Loucy (cell line): ENCODE data around the gene CLEC2A.

ENCODE experiments used
- EZH2phosphoT487 ChIP-seq: fragments of 200-600 bp; IDR thresholded peaks from 2 replicates; pipeline ENCODE4 v1.6.1; 2018; ENCODE audit warnings: antibody characterized with exemption, mild to moderate bottlenecking, moderate library complexity, borderline replicate concordance
- TF ChIP-seq, protein P1 (sequence below): fragments of 200-600 bp; sonication (generic); conservative IDR thresholded peaks from 2 replicates; pipeline ENCODE4 v1.5.1; 2014; ENCODE audit warnings: mild to moderate bottlenecking, antibody characterized with exemption, low read length

DNA sequence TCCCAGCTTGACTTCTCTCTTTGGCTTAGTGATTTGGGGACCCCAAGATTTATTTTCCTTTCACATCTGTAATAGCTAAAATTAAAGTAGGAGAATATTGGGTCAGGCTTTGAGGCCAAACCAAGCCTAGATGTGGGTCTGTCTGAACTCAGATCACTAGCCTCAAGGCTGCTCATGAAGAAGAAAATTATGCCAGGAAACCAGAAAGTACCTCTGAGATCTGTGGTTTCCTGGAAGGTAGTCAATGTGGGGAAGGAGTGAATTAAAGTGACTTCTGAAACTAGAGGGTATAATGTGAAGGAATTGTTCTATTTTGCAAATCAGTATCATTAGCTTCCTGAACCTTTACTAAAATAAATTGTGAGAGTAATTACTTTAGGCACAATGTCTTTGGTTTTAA, 25.7 kb upstream of the CLEC2A start:
- TF ChIP-seq, protein P1, sequence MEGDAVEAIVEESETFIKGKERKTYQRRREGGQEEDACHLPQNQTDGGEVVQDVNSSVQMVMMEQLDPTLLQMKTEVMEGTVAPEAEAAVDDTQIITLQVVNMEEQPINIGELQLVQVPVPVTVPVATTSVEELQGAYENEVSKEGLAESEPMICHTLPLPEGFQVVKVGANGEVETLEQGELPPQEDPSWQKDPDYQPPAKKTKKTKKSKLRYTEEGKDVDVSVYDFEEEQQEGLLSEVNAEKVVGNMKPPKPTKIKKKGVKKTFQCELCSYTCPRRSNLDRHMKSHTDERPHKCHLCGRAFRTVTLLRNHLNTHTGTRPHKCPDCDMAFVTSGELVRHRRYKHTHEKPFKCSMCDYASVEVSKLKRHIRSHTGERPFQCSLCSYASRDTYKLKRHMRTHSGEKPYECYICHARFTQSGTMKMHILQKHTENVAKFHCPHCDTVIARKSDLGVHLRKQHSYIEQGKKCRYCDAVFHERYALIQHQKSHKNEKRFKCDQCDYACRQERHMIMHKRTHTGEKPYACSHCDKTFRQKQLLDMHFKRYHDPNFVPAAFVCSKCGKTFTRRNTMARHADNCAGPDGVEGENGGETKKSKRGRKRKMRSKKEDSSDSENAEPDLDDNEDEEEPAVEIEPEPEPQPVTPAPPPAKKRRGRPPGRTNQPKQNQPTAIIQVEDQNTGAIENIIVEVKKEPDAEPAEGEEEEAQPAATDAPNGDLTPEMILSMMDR, result no peak
- TF ChIP-seq EZH2phosphoT487, result no peak
